HepG2 (cell line): ENCODE results near the gene PDK2. TPM values are rescaled to one million over a fixed set of nuclear protein-coding genes. Genes with fewer than 3 reads are reported as not detected.
A peak's percentile ranks its signal among the peaks of the same experiment; 100 is the strongest.

Experiments used
- ATAC-seq: fragments of 200-7000 bp; cut with Tn5 transposase; 3 replicates; pipeline ENCODE4 v1.9.1; 2020; ENCODE audit warnings: mild to moderate bottlenecking, moderate library complexity
- BruUV-seq: library from RNA; stranded (reverse); fragments of 400-500 nt; replicated peaks from 2 replicates; lab custom pipeline; 2021; lab: Mats Ljungman, UMichigan
- CTCF ChIA-PET: fragments of 300-600 bp; formaldehyde crosslinking; extraction: SDS; loops from one replicate; lab custom pipeline; 2021; ENCODE audit warnings: low total read pairs, inconsistent platforms, low intra/inter-chr PET ratio; lab: Yijun Ruan, JAX
- POLR2A ChIA-PET: fragments of 350-600 bp; sonication (Branson Sonifier 250); formaldehyde crosslinking; loops from one replicate; lab custom pipeline; 2020; ENCODE audit warnings: antibody characterized with exemption, inconsistent platforms; lab: Yijun Ruan, JAX
- DNase-seq: peaks from one replicate; pipeline ENCODE4 v3.0.0-alpha.2; 2015; ENCODE audit warnings: low spot score
- FAIRE-seq: peaks from 3 replicates; lab custom pipeline; 2011; peaks lifted over from hg19 to GRCh38; lab: Jason Lieb, UNC
- H2AFZ ChIP-seq: one replicate; pipeline ENCODE4 v1.6.1; 2011; ENCODE audit warnings: low read length, inconsistent platforms
- H3K27ac ChIP-seq: fragments of 300-600 bp; 3 replicates; pipeline ENCODE4 v1.8.0; 2011; ENCODE audit warnings: mixed run types, mild to moderate bottlenecking, mixed read lengths, low read length, inconsistent platforms; ENCODE audit not compliant: insufficient read depth; ENCODE audit errors: extremely low read length
- H3K27me3 ChIP-seq, 2 experiments: fragments of 200-600 bp in 1 of 2; 2 replicates in 1 of 2; 3 replicates in 1 of 2; pipeline versions ENCODE4 v1.6.0 to v1.8.0; 2011; ENCODE audit warnings: low read length in 2 of 2, mild to moderate bottlenecking in 2 of 2, moderate library complexity in 2 of 2, inconsistent platforms in 1 of 2; ENCODE audit not compliant: insufficient read depth in 2 of 2, control insufficient read depth in 1 of 2
- H3K36me3 ChIP-seq, 2 experiments: fragments of 200-600 bp in 1 of 2; replicated peaks in 1 of 2; 2 replicates in 1 of 2; 3 replicates in 1 of 2; pipeline versions ENCODE4 v1.5.1 to v1.8.0; 2011; ENCODE audit warnings: low read length in 2 of 2, inconsistent platforms in 1 of 2; ENCODE audit not compliant: insufficient read depth in 2 of 2, control insufficient read depth in 1 of 2
- H3K4me1 ChIP-seq: 2 replicates; pipeline ENCODE4 v1.5.1; 2012; ENCODE audit warnings: low read length, inconsistent platforms; ENCODE audit not compliant: insufficient read depth
- H3K4me2 ChIP-seq: 2 replicates; pipeline ENCODE4 v1.6.0; 2011; ENCODE audit warnings: low read depth, low read length, inconsistent platforms
- H3K4me3 ChIP-seq, 3 experiments: fragments of 200-600 bp in 1 of 3; sonication (generic), shearing (Covaris generic) in 1 of 3; replicated peaks in 1 of 3; 2 replicates each; pipeline ENCODE4 v1.5.1; 2011 to 2016; ENCODE audit warnings: low read length in 3 of 3, inconsistent platforms in 2 of 3, low read depth in 2 of 3, mild to moderate bottlenecking in 2 of 3, control low read depth in 1 of 3, mixed read lengths in 1 of 3; ENCODE audit not compliant: insufficient read depth in 1 of 3
- H3K79me2 ChIP-seq: one replicate; pipeline ENCODE4 v1.6.1; 2011; ENCODE audit warnings: low read length, inconsistent platforms; ENCODE audit not compliant: insufficient read depth
- H3K9ac ChIP-seq: 2 replicates; pipeline ENCODE4 v1.6.0; 2011; ENCODE audit warnings: mild to moderate bottlenecking, low read depth, low read length, inconsistent platforms; ENCODE audit not compliant: insufficient read depth
- H3K9me3 ChIP-seq: 2 replicates; pipeline ENCODE4 v1.5.1; 2012; ENCODE audit warnings: mild to moderate bottlenecking, low read length
- H4K20me1 ChIP-seq: 2 replicates; pipeline ENCODE4 v1.6.0; 2011; ENCODE audit warnings: inconsistent platforms, mild to moderate bottlenecking, low read length, moderate library complexity; ENCODE audit not compliant: insufficient read depth
- AGO1 ChIP-seq: fragments of 200-400 bp; formaldehyde crosslinking; IDR thresholded peaks from 2 replicates; pipeline ENCODE4 v1.6.1; 2017; ENCODE audit warnings: mild to moderate bottlenecking, low read depth, low read length, moderate library complexity; ENCODE audit not compliant: poor library complexity, severe bottlenecking
- TBX2 ChIP-seq: sonication (generic); formaldehyde crosslinking; IDR thresholded peaks from 2 replicates; pipeline ENCODE4 v1.5.0; 2020; ENCODE audit warnings: missing genetic modification reagents, mild to moderate bottlenecking, borderline replicate concordance
- TCF7 ChIP-seq: sonication (generic); IDR thresholded peaks from 2 replicates; pipeline ENCODE4 v1.6.1; 2016; ENCODE audit warnings: antibody characterized with exemption, low read depth
- ZBTB46 ChIP-seq: sonication (generic); formaldehyde crosslinking; IDR thresholded peaks from 2 replicates; pipeline ENCODE4 v1.4.0; 2020; ENCODE audit warnings: mild to moderate bottlenecking, missing genetic modification reagents, borderline replicate concordance
- ZNF10 ChIP-seq: sonication (generic); formaldehyde crosslinking; IDR thresholded peaks from 2 replicates; pipeline ENCODE4 v1.4.0; 2020; ENCODE audit warnings: mild to moderate bottlenecking, low read depth, missing genetic modification reagents, borderline replicate concordance
- ZNF180 ChIP-seq: sonication (generic); formaldehyde crosslinking; IDR thresholded peaks from 2 replicates; pipeline ENCODE4 v1.4.0; 2020; ENCODE audit warnings: low read depth, missing genetic modification reagents, borderline replicate concordance
- ZNF335 ChIP-seq: sonication (generic); formaldehyde crosslinking; IDR thresholded peaks from 2 replicates; pipeline ENCODE4 v1.4.0; 2020; ENCODE audit warnings: missing genetic modification reagents
- ZNF350 ChIP-seq: sonication (generic); formaldehyde crosslinking; IDR thresholded peaks from 2 replicates; pipeline ENCODE4 v1.4.0; 2020; ENCODE audit warnings: mild to moderate bottlenecking, low read depth, missing genetic modification reagents, borderline replicate concordance
- ZNF512 ChIP-seq: sonication (generic); formaldehyde crosslinking; IDR thresholded peaks from 2 replicates; pipeline ENCODE4 v1.4.0; 2020; ENCODE audit warnings: mild to moderate bottlenecking, missing genetic modification reagents
- ZNF597 ChIP-seq: sonication (generic); formaldehyde crosslinking; IDR thresholded peaks from 2 replicates; pipeline ENCODE4 v1.5.0; 2020; ENCODE audit warnings: missing genetic modification reagents
- ZNF687 ChIP-seq: sonication (generic); formaldehyde crosslinking; IDR thresholded peaks from 2 replicates; pipeline ENCODE4 v1.5.1; 2020; ENCODE audit warnings: mild to moderate bottlenecking, missing genetic modification reagents, moderate library complexity
- ZNF839 ChIP-seq: sonication (generic); formaldehyde crosslinking; IDR thresholded peaks from 2 replicates; pipeline ENCODE4 v1.4.0; 2020; ENCODE audit warnings: missing genetic modification reagents, mild to moderate bottlenecking, borderline replicate concordance
- WGBS: methylation state at CpG from one replicate; pipeline ENCODE4 v1.1.6; 2017; ENCODE audit warnings: low lambda C conversion rate; 5-methylcytosine and 5-hydroxymethylcytosine counted together
- in situ Hi-C: cut with HindIII; loops from 2 replicates; pipeline ENCODE4 v1.10.0; 2017; ENCODE audit warnings: low pct_unique_long_range_greater_than_20kb; ENCODE audit not compliant: extremely low pct_ligation_motif_present
- intact Hi-C: fragments of 100-400 bp; cut with micrococcal nuclease; formaldehyde crosslinking; loops from one replicate; pipeline ENCODE4 v1.10.0; 2022; ENCODE audit not compliant: unreplicated experiment
- polyA plus RNA-seq, 8 experiments: library from polyadenylated mRNA; depleted of rRNA in 3 of 8; stranded (reverse) in 7 of 8; unstranded in 1 of 8; fragments of >200 nt; fragmentation: Illumina TruSeq in 4 of 8; extraction: Trizol in 4 of 8; gene quantifications; 2 replicates each; pipeline versions ENCODE4 v1.2.1 to v1.2.3, GENCODE V29; 2011 to 2016; ENCODE audit warnings: low read depth in 4 of 8, missing spikeins in 1 of 8, mixed read lengths in 1 of 8; ENCODE audit not compliant: insufficient read depth in 1 of 8
- total RNA-seq, 5 experiments: library from RNA; depleted of rRNA; stranded (reverse); fragments of >200 nt; fragmentation: Illumina TruSeq; extraction: Trizol; gene quantifications; 2 replicates each; pipeline ENCODE4 v1.2.3, GENCODE V29; 2016; ENCODE audit warnings: low read depth in 1 of 5

PDK2 gene
- total and polyA plus RNA-seq, 2 of the 13 experiments (the other 11 are each of a cell fraction or from before 2014, with no cell fraction given): 18.5 to 59.7 TPM

- DNase-seq (peak; percentile 51), FAIRE-seq (no peak), ATAC-seq (peak; percentile 23)
- Histone ChIP-seq H3K36me3 (peaks cover 17 to 21% of the 10 kb centered on the region in 2 experiments), H3K4me3 (peak overlapping the region; percentile 70 to 86 (median 84)), H4K20me1 (peaks cover 11% of the 10 kb centered on the region; the same call in 1 of the 2 replicates), H3K4me1 (peaks cover 57% of the 10 kb centered on the region), H3K79me2 (peaks cover 25% of the 10 kb centered on the region), H2AFZ (no peak overlapping the region), H3K27me3 (no peaks in the 10 kb centered on the region; a peak in 2 of 5 replicates), H3K9me3 (no peaks in the 10 kb centered on the region), H3K9ac (peak overlapping the region; percentile 83), H3K4me2 (peak overlapping the region; percentile 100), H3K27ac (peak overlapping the region; percentile 95)
- WGBS: 5% methylated on average over 12 of the region's 25 CpGs
- ChIA-PET POLR2A (interaction anchor here (1.0 to 3.0 kb wide), 3 partner anchors 37 to 54 kb away, joined by 4 to 10 read pairs (median 8); partner anchors contain the start of gene PDK2), CTCF (no interaction called here)
- in situ Hi-C loops: no loop called here
- BruUV-seq: no TSS peak
- intact Hi-C loops: loop anchor here (1.0 kb wide), 1 partner anchor 8 kb away; no protein-coding TSS in a partner anchor
- TF ChIP-seq TCF7: no peak
- no peak for TF ChIP-seq ZNF350 (CRISPR knock-in tag)
- TF ChIP-seq ZNF687: peak; percentile 54
- TF ChIP-seq ZNF335 (CRISPR knock-in tag): no peak
- TF ChIP-seq ZNF10 (CRISPR knock-in tag): no peak
- no peak for TF ChIP-seq ZNF839 (CRISPR knock-in tag)
- no peak for TF ChIP-seq ZNF512 (CRISPR knock-in tag)
- peak; percentile 7; the same call in 1 of the 2 replicates for TF ChIP-seq TBX2 (CRISPR knock-in tag)
- TF ChIP-seq ZNF597: no peak
- TF ChIP-seq ZBTB46 (CRISPR knock-in tag): no peak
- TF ChIP-seq ZNF180 (CRISPR knock-in tag): no peak
- TF ChIP-seq AGO1: no peak
These were observed 53.3 kb downstream of the PDK2 start for GRCh38 chr17:50148226-50149090.
